Thyroid gland (tissue), 4 donors: ENCODE data around the gene RRP12.

Experiments
- POLR2A ChIP-seq, 2 donors: fragments of 450-650 bp; IDR thresholded peaks; one replicate each; pipeline ENCODE4 v1.6.1; 2017; ENCODE audit warnings: antibody characterized with exemption in 2 of 2, mild to moderate bottlenecking in 2 of 2, moderate library complexity in 1 of 2
- TF ChIP-seq, protein P1 (sequence below), 6 experiments: fragments of 200-600 bp in 3 of 6; fragments of 450-650 bp in 3 of 6; sonication (generic) in 3 of 6; IDR thresholded peaks; one replicate each; pipeline ENCODE4 v1.5.1; 2016 to 2019; ENCODE audit warnings: antibody characterized with exemption in 6 of 6, mild to moderate bottlenecking in 2 of 6, inconsistent platforms in 1 of 6, moderate library complexity in 1 of 6

DNA sequence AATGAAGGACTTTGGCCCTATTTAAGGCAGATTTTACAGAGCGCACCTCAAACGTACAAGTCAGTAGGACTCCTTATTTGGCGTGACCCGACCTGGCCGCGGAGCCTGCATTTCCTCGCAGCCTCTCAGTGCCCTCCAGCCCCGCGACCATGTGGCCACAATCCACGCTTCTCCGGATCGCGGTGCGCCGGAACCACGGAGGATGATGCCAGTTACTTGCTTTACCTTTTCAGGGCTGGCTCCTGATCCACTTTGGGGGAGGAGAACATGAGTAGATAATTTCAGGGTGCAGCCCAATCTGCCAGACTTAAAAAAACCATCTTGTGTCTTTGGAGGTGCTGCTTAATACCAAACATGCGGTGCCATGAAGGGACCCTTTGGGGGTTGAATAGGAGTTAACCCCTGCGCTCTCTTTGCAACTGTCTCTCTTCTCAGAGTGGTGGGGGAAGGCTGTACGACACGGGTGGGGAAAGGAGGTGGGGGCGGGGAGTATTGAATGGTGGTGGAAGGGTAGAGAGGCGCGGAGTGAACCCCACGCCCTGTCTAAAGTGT lies 80.6 kb downstream of the RRP12 start:
- TF ChIP-seq, protein P1, sequence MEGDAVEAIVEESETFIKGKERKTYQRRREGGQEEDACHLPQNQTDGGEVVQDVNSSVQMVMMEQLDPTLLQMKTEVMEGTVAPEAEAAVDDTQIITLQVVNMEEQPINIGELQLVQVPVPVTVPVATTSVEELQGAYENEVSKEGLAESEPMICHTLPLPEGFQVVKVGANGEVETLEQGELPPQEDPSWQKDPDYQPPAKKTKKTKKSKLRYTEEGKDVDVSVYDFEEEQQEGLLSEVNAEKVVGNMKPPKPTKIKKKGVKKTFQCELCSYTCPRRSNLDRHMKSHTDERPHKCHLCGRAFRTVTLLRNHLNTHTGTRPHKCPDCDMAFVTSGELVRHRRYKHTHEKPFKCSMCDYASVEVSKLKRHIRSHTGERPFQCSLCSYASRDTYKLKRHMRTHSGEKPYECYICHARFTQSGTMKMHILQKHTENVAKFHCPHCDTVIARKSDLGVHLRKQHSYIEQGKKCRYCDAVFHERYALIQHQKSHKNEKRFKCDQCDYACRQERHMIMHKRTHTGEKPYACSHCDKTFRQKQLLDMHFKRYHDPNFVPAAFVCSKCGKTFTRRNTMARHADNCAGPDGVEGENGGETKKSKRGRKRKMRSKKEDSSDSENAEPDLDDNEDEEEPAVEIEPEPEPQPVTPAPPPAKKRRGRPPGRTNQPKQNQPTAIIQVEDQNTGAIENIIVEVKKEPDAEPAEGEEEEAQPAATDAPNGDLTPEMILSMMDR (IDR thresholded peaks at IDR 0.05), result no peak
- TF ChIP-seq POLR2A (IDR thresholded peaks at IDR 0.05), result no peak
